ENCODE data around the gene ZNF69.
"Not testable (repeated sequence)": the region's sequence is repeated elsewhere in the genome, so short reads cannot be mapped to it uniquely, and the experiment has no call there.

ZNF69 gene

GRCh38 chr19:11890634-11891033 is 3.1 kb downstream of the ZNF69 start:
- in situ Hi-C loops (cut with MboI; ENCODE audit: low sequenced_read_pairs), result no loop called here

GRCh38 chr19:11894851-11895250 is 7.3 kb downstream of the ZNF69 start:
- in situ Hi-C loops (cut with MboI; ENCODE audit: low sequenced_read_pairs), result no loop called here

- in situ Hi-C loops (cut with MboI; ENCODE audit: low sequenced_read_pairs), result no loop called here
These were observed 14.6 kb downstream of the ZNF69 start for GRCh38 chr19:11902228-11902627.

- in situ Hi-C loops (cut with MboI; ENCODE audit: low sequenced_read_pairs), result no loop called here
These were observed 18.3 kb downstream of the ZNF69 start for GRCh38 chr19:11905928-11906327.

- in situ Hi-C loops (cut with MboI; ENCODE audit: low sequenced_read_pairs), result not testable (repeated sequence)
These were observed 24.4 kb downstream of the ZNF69 start for GRCh38 chr19:11911937-11912336.

- in situ Hi-C loops (cut with MboI; ENCODE audit: low sequenced_read_pairs), result not testable (repeated sequence)
These were observed 27.0 kb downstream of the ZNF69 start for GRCh38 chr19:11914417-11915051.

GRCh38 chr19:11921852-11922495 is 34.4 kb downstream of the ZNF69 start:
- in situ Hi-C loops (cut with MboI; ENCODE audit: low sequenced_read_pairs), result no loop called here

GRCh38 chr19:11924886-11925650 is 37.5 kb downstream of the ZNF69 start, which contains the start of gene ZNF700:
Gene ZNF700 (plus strand): TSS chr19:11925107. CDS start chr19:11925211, 104 bp downstream.
- in situ Hi-C loops (cut with MboI; ENCODE audit: low sequenced_read_pairs), result no loop called here

- in situ Hi-C loops (cut with MboI; ENCODE audit: low sequenced_read_pairs), result not testable (repeated sequence)
These were observed 38.1 kb downstream of the ZNF69 start for GRCh38 chr19:11925651-11926187.

- in situ Hi-C loops (cut with MboI; ENCODE audit: low sequenced_read_pairs), result no loop called here
These were observed 39.6 kb downstream of the ZNF69 start for GRCh38 chr19:11927227-11927626.

- in situ Hi-C loops (cut with MboI; ENCODE audit: low sequenced_read_pairs), result no loop called here
These were observed 43.5 kb downstream of the ZNF69 start for GRCh38 chr19:11931051-11931450.

- in situ Hi-C loops (cut with MboI; ENCODE audit: low sequenced_read_pairs), result no loop called here
These were observed 43.9 kb downstream of the ZNF69 start for GRCh38 chr19:11931513-11931912.

- in situ Hi-C loops (cut with MboI; ENCODE audit: low sequenced_read_pairs), result not testable (repeated sequence)
These were observed 48.2 kb downstream of the ZNF69 start for GRCh38 chr19:11935829-11936228.

GRCh38 chr19:11938383-11938782 is 50.8 kb downstream of the ZNF69 start:
- in situ Hi-C loops (cut with MboI; ENCODE audit: low sequenced_read_pairs), result not testable (repeated sequence)

- in situ Hi-C loops (cut with MboI; ENCODE audit: low sequenced_read_pairs), result not testable (repeated sequence)
These were observed 53.8 kb downstream of the ZNF69 start for GRCh38 chr19:11941361-11941887.

- in situ Hi-C loops (cut with MboI; ENCODE audit: low sequenced_read_pairs), result no loop called here
These were observed 54.6 kb downstream of the ZNF69 start for GRCh38 chr19:11942008-11942842.

- in situ Hi-C loops (cut with MboI; ENCODE audit: low sequenced_read_pairs), result no loop called here
These were observed 55.2 kb downstream of the ZNF69 start for GRCh38 chr19:11942843-11943108.

GRCh38 chr19:11944656-11945055 is 57.1 kb downstream of the ZNF69 start:
- in situ Hi-C loops (cut with MboI; ENCODE audit: low sequenced_read_pairs), result no loop called here

- in situ Hi-C loops (cut with MboI; ENCODE audit: low sequenced_read_pairs), result no loop called here
These were observed 61.1 kb downstream of the ZNF69 start for GRCh38 chr19:11948646-11949045.

GRCh38 chr19:11949201-11949600 is 61.6 kb downstream of the ZNF69 start:
- in situ Hi-C loops (cut with MboI; ENCODE audit: low sequenced_read_pairs), result no loop called here

- in situ Hi-C loops (cut with MboI; ENCODE audit: low sequenced_read_pairs), result not testable (repeated sequence)
These were observed 62.1 kb downstream of the ZNF69 start for GRCh38 chr19:11949614-11950080.
